ENCODE results near the gene RTL1.

Gene RTL1

DNA sequence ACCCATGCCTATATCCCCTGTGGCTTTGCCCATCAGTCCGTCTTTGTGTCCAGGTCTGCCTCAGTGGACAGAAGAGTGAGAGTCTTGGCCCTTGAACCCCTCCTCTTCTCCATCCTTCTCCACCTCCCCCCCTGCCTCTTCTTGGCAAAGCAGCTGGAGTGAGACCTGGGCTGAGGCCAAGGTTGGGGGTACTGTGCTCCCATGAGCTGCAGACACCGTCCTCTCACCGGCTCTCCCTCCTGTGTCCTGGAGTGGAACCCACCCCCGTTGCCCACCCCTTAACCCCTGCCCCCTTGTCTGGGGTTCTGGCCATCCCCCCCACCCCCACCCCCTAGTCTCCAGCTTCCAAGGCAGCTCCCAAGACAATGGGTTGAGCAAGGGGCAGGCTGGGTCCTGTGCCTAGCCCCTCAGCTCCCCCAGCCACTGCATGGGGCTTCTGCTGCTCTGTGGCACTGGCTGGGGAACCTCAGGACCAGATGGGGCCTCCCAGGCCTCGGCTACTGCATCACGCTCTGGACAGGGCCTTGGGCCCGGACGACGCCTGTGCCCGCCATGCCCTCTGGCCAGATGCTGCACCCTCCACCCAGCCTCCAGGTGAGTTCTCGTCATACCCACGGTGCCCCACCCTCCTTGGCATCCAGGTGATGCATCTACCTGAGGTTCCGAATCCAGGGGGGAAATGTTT is 35.7 kb downstream of the RTL1 start:
- DNase-seq (ENCODE audit: low spot score) (no peak), FAIRE-seq (no peak)

DNA sequence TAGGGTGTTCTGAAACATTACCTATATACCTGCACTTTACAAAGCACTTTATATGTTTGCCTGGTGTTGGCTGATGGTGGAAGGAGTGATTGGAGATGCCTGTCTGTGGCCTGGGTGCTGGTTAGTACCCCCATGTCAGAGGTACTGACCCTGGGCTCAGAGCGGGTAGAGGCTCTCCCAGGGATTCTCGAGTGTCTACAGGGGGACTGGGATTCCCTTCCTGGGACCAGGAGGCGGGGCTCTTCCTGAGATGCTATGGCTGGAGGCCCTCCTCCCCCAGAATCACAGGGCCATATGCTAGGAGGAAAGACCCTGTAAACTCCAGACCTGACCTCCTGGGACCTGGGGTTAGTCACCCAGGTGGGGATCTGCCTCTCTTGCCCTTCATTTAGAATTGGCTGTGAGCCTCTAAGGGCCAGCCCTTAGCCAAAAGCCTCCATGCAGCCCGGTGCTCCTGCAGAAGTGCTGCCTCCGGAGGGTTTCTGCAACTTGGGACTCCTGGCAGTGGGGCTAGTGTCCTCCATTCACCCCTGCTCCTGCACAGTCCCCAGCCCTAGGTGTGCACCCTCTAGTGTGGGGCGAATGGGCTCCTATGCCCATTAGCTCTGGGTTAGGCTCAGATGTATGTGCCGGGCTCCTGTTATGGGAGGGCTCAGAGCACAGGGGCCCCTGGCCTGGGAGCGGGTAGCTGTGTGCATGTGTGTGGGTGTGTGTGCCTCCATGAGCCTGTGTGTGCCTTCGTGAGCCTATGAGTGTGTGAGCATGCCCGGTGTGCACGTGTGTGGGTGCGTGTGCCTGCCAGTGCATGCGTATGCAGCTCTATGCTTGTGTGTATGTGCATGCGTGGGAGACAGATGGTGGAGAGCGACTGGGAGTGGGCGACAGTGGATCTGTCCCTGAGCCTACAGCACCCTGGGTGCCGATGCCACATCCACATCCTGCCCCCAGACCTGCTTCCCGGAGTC is 36.6 kb downstream of the RTL1 start:
- DNase-seq (ENCODE audit: low spot score) (no peak), FAIRE-seq (no peak)

DNA sequence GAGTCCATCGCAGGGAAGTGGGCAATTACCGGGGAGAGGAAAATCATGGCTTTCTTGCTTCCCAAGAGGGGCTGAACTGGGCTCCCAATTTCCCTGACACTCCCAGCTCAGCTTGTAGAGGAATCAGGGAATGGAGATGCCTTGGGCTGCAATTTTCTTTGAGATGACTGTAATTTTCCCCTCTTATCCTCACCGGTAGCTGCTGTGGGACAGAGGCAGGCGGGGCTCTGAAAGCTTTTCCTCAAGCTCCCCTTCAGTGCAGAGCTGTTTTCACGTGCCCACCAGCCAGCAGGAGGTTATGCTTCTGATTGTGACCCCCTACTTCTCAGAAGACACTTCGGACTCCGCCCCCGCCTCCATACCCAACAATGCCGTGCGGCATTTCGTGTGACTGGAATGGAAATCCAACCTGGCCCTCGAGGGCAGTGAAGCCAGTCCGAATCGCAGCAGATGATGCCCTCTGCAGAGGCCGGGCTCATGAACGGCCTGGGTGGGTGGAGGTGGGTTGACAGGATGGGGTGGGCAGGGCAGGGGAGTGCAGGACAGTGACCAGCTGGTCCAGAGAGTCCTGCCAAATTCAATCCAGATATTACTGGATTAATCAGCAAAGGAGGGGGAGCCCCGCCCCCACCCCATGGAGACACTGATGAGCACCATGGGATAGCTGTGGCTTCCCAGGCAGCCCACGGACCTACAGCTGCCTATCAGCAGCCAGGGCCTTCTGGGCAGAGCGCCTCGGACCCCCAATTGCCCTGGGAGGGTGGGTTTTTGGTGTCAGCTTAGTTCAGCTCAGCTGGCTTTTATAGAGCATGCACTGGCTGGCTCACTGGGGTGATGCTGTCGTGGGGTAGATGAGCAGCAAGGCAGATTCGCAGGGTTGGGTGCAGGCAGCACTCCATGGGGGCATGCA is 37.6 kb downstream of the RTL1 start:
- FAIRE-seq (no peak), DNase-seq (ENCODE audit: low spot score) (no peak)

GRCh38 chr14:100864960-100865681 is 38.4 kb downstream of the RTL1 start:
- no peak for FAIRE-seq
- DNase-seq (ENCODE audit: low spot score) = no peak

DNA sequence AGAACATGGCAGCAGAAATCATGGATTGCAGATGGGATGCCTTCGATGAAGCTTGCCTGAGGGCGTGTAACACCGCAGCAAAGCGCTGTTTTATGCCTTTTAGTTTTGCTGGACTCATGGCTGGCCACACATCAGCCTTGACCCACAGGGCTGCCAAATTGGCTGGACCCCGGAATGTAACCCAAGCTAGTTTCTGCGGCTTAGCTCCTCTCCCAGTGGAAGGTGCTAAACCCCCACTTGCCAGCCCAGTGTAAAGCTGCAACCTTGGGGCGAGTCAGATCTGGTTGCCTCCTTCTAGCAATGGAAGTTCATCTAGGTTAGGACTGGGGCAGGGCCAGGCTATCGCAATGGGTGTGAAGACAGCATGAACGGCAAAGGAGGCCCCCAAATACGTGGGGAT is 39.3 kb downstream of the RTL1 start:
- DNase-seq (ENCODE audit: low spot score) = no peak
- FAIRE-seq = no peak

DNA sequence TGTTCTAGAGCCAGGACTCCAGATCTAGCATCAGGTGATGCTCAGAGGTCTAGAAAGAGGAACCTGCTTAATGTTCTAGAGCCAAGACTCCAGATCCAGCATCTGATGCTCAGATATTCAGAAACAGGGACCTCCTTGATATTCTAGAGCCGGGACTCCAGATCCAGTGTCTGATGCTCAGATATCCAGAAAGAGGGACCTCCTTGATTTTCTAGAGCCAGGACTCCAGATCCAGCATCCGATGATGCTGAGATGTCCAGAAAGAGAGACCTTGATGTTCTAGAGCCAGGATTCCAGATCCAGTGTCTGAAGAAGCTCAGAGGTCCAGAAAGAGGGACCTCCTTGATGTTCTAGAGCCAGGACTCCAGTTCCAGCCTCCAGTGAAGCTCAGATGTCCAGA is 40.7 kb downstream of the RTL1 start:
- no peak for DNase-seq (ENCODE audit: low spot score)
- no peak for FAIRE-seq

GRCh38 chr14:100862277-100862676 is 41.2 kb downstream of the RTL1 start:
- FAIRE-seq (no peak), DNase-seq (ENCODE audit: low spot score) (no peak)

DNA sequence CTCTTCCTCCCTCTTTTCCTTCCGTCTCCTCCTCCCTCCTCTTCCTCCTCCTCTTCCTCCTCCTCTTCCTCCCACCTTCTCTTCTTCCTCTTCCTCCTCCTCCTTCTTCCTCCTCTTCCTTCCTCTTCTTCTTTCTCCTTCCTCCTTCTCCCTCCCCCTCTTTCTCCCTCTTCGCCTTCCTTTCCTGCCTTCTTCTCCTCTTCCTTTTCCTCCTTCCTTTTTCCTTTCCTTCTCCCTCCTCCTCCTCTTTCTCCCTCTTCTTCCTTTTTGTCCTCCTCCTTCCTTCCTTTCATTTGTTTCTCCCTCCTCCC is 41.6 kb downstream of the RTL1 start:
- DNase-seq (ENCODE audit: low spot score) = no peak
- no peak for FAIRE-seq

DNA sequence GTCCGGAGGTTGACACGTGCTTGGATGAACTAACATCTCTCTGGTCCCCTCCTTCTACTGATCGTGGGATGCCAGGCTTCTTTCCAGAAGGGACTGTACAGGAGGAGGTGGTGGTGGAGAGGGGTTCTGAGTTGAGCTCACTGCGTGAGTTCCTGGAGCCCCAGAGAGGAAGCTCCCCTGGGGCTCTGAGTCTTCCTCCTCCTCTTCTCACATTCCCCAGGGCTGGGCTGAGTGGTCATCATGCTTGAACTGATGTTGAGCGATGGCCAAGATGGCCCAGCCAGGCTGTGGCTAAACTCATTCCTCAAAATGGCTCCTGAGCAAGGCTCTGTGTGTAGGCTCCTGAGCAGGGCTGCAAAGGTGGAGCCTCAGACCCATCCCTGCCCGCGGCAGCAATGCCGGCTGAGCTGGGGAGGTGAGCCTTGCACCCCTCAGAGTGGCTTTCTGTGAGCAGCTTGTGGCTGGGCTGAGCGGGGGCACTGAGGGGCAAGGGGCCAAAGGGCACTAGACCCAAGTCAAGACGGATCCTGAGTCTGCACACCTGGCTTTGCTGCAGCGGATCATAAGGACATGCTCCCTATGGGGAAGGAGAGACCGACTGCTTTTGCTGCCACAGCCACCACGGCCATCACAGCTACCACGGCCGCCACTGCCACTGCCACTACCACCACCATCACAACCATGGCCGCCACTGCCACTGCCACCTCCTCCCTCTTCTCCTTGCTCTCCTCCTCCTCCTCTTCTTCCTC is 42.2 kb downstream of the RTL1 start:
- FAIRE-seq (no peak), DNase-seq (ENCODE audit: low spot score) (no peak)

- DNase-seq (ENCODE audit: low spot score) (no peak), FAIRE-seq (no peak)
Measured at GRCh38 chr14:100860556-100861187, 42.9 kb downstream of the RTL1 start.

- DNase-seq (ENCODE audit: low spot score) = no peak
- no peak for FAIRE-seq
Measured at GRCh38 chr14:100859781-100860180, 43.7 kb downstream of the RTL1 start.

DNA sequence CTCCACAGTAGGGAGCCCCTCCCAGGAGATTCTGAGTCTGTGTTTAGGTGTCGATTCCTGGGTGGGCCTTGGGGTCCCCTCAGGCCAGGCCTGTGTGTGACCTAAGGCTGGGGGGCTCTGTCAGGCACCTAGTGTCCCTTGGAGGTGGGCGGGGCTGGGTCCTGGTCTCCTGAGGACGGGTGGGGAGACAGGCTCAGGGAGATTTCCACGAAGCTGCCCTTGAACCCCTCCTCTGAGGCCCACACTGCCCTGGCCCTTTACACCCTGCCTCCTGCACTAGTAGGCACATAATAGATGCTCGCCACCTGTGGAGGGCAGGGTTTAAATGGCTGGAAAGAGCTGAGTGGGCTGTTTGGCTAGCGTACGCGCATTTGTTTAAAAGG is 44.7 kb downstream of the RTL1 start:
- FAIRE-seq = no peak

DNA sequence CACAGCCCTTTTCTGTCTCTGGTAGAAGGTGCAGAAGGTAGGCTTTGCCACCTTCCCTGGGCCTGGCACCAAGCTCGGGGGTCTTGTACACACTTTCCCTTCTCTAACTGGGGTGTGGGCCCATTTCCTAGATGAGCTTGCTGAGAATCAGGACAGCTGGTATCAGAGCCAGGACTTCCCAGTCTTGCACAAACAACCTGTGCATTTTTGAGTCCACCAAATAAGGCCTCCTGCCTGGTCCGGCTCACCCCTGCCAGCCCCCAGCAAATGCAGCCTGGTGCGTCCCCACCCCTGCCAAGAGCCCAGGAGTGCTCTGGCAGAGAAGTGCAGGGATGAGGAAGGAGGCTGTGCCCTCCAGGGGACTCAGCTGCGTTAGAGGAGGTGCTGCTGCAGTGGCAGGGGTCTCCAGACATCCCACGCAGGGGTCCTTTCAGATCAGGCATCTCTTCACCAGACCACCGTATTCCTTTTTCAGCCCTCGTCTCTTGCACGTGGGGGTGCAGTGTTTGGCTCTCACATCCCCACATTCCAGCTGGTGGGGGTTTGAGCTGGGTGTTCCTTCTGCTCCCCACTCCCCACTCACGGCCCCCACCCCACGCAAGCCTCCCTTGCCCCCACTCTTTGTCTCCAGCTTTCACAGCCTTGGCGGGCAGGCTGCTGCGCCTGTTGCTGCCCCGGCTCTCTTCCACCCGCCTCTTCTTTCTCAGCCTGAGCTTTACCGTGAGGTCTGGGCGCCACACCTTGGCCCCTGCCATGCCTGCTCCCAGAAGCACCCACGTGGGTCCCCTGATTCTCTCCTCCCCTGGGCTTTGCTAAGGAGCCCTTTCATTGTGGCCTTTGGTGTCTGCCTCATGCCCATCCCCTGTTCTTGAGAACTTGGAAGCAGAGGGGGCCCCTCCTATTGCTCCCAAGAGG is 45.3 kb downstream of the RTL1 start:
- no peak for DNase-seq (ENCODE audit: low spot score)
- no peak for FAIRE-seq

More for the DNA sequence above, 44.7 kb downstream of the RTL1 start:
- no peak for DNase-seq (ENCODE audit: low spot score)

DNA sequence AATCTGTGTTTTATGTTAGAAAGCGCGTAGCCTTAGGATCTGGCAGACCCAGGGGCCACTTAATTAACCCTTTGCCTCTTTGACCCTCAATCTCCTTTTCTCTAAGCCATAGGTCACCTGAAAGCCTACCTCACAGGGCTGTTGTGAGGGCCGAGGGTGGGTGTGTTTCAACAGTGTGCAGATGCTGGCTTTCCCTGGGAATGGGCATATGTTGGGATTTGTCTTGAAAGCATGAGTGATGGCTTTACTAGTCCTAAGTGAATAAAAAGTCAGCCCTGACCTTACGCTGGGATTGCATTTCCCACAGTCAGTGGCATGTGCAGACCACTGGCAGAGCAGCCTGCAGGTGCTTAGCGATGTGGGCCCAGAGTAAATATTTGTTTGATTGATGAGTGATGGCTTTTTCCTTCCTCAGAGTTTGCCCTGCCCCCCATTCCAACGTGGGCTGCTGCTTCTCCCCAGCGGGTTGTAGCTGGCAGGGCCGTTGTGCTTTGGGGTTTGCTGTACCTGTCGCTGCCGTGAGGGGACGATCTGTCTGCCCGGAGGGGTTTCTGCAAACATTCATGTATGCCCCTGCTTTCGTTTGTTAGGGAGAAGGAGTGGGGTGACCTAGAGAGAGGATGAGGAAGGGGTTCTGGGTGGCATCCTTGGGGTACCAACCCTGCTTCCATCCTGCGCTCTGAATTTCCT is 46.1 kb downstream of the RTL1 start:
- FAIRE-seq (no peak), DNase-seq (ENCODE audit: low spot score) (no peak)

GRCh38 chr14:100856056-100856950 is 47.2 kb downstream of the RTL1 start:
- no peak for FAIRE-seq

DNA sequence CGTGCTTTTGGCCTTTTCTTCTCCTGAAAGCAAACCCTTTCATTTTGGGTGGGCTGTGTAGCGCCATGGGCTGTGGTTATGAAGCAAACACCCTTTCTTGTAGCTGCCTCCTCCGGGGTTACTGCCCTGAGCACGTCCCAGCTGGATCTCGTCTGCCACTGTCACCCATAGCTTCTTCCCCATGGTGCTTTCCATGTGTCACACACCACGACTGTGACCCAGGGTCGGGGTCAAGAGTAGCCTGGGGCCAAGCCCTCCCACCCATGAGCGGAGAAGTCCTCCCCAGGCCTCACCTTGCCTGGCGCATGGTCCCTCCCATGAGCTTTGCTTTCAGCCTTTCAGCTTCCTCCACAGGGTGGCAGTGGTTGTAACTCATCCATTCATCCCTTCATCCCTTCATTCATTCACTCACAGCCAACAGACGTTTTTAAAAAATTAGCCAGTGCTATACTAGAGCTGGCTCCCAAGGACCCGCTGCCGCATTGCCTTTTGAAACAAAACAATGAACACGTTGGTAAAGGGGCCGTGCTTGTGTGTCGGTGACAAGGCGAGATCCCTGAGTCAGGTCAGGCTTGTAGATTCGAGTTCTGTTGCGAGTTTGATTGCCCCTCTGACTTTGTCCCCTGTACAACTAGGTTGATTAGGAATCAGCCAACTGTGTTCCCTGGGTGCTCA is 48.1 kb downstream of the RTL1 start:
- FAIRE-seq (no peak), DNase-seq (ENCODE audit: low spot score) (no peak)

More at GRCh38 chr14:100856056-100856950, 47.2 kb downstream of the RTL1 start:
- no peak for DNase-seq (ENCODE audit: low spot score)

DNA sequence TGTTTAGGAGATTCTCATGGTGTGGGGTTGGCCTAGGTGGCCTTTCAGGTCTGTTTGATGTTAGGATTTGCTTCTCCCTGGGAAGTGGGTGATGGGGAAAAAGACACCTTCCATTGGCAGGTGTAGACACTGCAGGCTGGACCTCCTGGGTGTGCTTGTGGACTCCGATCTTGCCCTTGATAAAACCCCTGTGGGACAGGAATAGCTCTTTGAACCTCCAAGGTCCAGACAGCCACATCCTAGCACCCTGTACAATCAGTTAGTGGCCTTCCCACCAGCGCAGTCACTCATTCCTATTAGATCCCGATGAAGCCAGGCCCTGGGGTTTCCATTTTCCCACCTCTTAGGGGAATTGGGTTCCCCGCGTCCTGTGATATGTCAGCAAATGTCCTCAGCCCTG is 49.1 kb downstream of the RTL1 start:
- FAIRE-seq (no peak), DNase-seq (ENCODE audit: low spot score) (no peak)
